Right lobe of liver (tissue), 4 donors: ENCODE results near the gene NELL2.

Experiments
- CTCF ChIP-seq, 4 donors: fragments of 200-600 bp in 3 of 4; fragments of 450-650 bp in 1 of 4; IDR thresholded peaks; one replicate each; pipeline versions ENCODE4 v1.5.1 to v1.8.0; 2016 to 2022; ENCODE audit warnings: antibody characterized with exemption in 4 of 4, mild to moderate bottlenecking in 2 of 4
- POLR2A ChIP-seq: fragments of 450-650 bp; IDR thresholded peaks from one replicate; pipeline ENCODE4 v1.6.1; 2017; ENCODE audit warnings: antibody characterized with exemption, mild to moderate bottlenecking
- donor health status: DM: no; HTN: no; CAD: no.
- donor health status: DM: no; HTN: no; CAD: no.
- donor health status: DM: no; HTN: yes; CAD: no.

DNA sequence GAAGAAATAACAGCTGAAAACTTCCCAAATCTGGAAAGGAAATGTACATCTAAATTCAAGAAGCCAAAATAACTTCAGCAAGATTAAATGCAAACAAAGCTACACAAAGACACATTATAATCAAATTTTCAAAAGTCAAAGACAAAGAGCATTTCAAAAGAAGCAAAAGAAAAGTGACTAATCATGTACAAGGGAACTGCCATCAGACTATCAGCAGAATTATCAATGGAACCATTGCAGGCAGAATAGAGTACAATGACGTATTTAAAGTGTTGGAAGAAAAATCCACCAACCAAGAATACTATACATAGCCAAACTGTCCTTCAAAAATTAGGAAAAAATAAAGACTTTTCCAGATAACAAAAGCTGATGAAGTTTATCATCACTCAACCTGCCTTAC lies 147.5 kb downstream of the NELL2 start:
- TF ChIP-seq CTCF (IDR thresholded peaks at IDR 0.05) (no peak), POLR2A (no peak)
